IMR-90 (cell line): ENCODE results near the gene PRKN. TPM values are rescaled to one million over a fixed set of nuclear protein-coding genes. Genes with fewer than 3 reads are reported as not detected.

Experiments used
- ATAC-seq: fragments of 200-7000 bp; cut with Tn5 transposase; 2 replicates; pipeline ENCODE4 v1.9.1; 2020; ENCODE audit warnings: low read depth, mild to moderate bottlenecking, moderate library complexity
- BruUV-seq: library from RNA; stranded (reverse); fragments of 400-500 nt; replicated peaks from 2 replicates; lab custom pipeline; 2021; lab: Mats Ljungman, UMichigan
- CTCF ChIA-PET: fragments of 300-600 bp; formaldehyde crosslinking; extraction: SDS; loops from one replicate; lab custom pipeline; 2021; ENCODE audit warnings: antibody characterized with exemption; lab: Yijun Ruan, JAX
- POLR2A ChIA-PET: fragments of 300-600 bp; sonication (Branson Sonifier 250); formaldehyde crosslinking; loops from one replicate; lab custom pipeline; 2022; ENCODE audit warnings: antibody characterized with exemption; ENCODE audit not compliant: unreplicated experiment; lab: Charles Lee
- DNase-seq: peaks from one replicate; pipeline ENCODE4 v3.0.0; 2013
- H2AFZ ChIP-seq: replicated peaks from 2 replicates; pipeline ENCODE3; 2013; ENCODE audit warnings: low read length, mild to moderate bottlenecking; ENCODE audit not compliant: poor library complexity
- H2AK5ac ChIP-seq: 2 replicates; pipeline ENCODE4 v1.6.1; 2013; ENCODE audit warnings: low read depth, low read length, inconsistent platforms
- H2AK9ac ChIP-seq: replicated peaks from 2 replicates; pipeline ENCODE3; 2013; ENCODE audit warnings: mild to moderate bottlenecking, low read depth, low read length, moderate library complexity; ENCODE audit not compliant: poor library complexity
- H2BK120ac ChIP-seq: 2 replicates; pipeline ENCODE4 v1.6.1; 2013; ENCODE audit warnings: low read depth, low read length, inconsistent platforms
- H2BK15ac ChIP-seq: 3 replicates; pipeline ENCODE4 v1.6.1; 2013; ENCODE audit warnings: low read depth, low read length, inconsistent platforms
- H2BK20ac ChIP-seq: 2 replicates; pipeline ENCODE4 v1.6.1; 2013; ENCODE audit warnings: low read depth, mild to moderate bottlenecking, inconsistent platforms, low read length, moderate library complexity
- H2BK5ac ChIP-seq: 2 replicates; pipeline ENCODE4 v1.6.1; 2013; ENCODE audit warnings: mild to moderate bottlenecking, low read depth, low read length, inconsistent platforms; ENCODE audit not compliant: poor library complexity, severe bottlenecking
- H3K14ac ChIP-seq: replicated peaks from 2 replicates; pipeline ENCODE4 v1.6.1; 2013; ENCODE audit warnings: low read depth, low read length, inconsistent platforms
- H3K18ac ChIP-seq: 2 replicates; pipeline ENCODE4 v1.6.1; 2013; ENCODE audit warnings: low read depth, low read length, control low read depth
- H3K23ac ChIP-seq: 2 replicates; pipeline ENCODE4 v1.6.1; 2013; ENCODE audit warnings: low read depth, low read length, inconsistent platforms
- H3K27ac ChIP-seq: 2 replicates; pipeline ENCODE4 v1.5.1; 2013; ENCODE audit warnings: mild to moderate bottlenecking, control low read depth, low read length; ENCODE audit not compliant: insufficient read depth
- H3K27me3 ChIP-seq: 2 replicates; pipeline ENCODE4 v1.6.1; 2013; ENCODE audit warnings: low read length; ENCODE audit not compliant: control insufficient read depth, insufficient read depth
- H3K36me3 ChIP-seq: 2 replicates; pipeline ENCODE4 v1.6.1; 2013; ENCODE audit warnings: low read length, mixed read lengths; ENCODE audit not compliant: control insufficient read depth, insufficient read depth
- H3K4ac ChIP-seq: 2 replicates; pipeline ENCODE4 v1.6.1; 2013; ENCODE audit warnings: low read depth, low read length, inconsistent platforms
- H3K4me1 ChIP-seq: 2 replicates; pipeline ENCODE4 v1.6.1; 2013; ENCODE audit warnings: low read length, mixed read lengths; ENCODE audit not compliant: control insufficient read depth, insufficient read depth
- H3K4me2 ChIP-seq: 2 replicates; pipeline ENCODE4 v1.6.1; 2013; ENCODE audit warnings: low read depth, mild to moderate bottlenecking, control low read depth, low read length, moderate library complexity
- H3K4me3 ChIP-seq: 2 replicates; pipeline ENCODE4 v1.5.1; 2013; ENCODE audit warnings: low read depth, mild to moderate bottlenecking, control low read depth, low read length, moderate library complexity; ENCODE audit not compliant: insufficient read depth
- H3K56ac ChIP-seq: 2 replicates; pipeline ENCODE4 v1.6.1; 2013; ENCODE audit warnings: low read length, inconsistent platforms; ENCODE audit not compliant: insufficient read depth; ENCODE audit errors: extremely low read depth
- H3K79me1 ChIP-seq, 2 experiments: 2 replicates each; pipeline ENCODE4 v1.6.1; 2013; ENCODE audit warnings: low read length in 2 of 2, inconsistent platforms in 1 of 2, low read depth in 1 of 2
- H3K9ac ChIP-seq: 2 replicates; pipeline ENCODE4 v1.6.1; 2013; ENCODE audit warnings: low read depth, low read length, control low read depth
- H3K9me1 ChIP-seq: 2 replicates; pipeline ENCODE4 v1.6.1; 2013; ENCODE audit warnings: low read length, inconsistent platforms; ENCODE audit not compliant: insufficient read depth
- H3K9me3 ChIP-seq: 2 replicates; pipeline ENCODE4 v1.6.1; 2013; ENCODE audit warnings: low read length; ENCODE audit not compliant: control insufficient read depth, insufficient read depth
- H4K20me1 ChIP-seq: 2 replicates; pipeline ENCODE4 v1.6.1; 2013; ENCODE audit warnings: low read length, inconsistent platforms; ENCODE audit not compliant: insufficient read depth
- H4K5ac ChIP-seq: 2 replicates; pipeline ENCODE4 v1.6.1; 2013; ENCODE audit warnings: mild to moderate bottlenecking, low read depth, low read length, control low read depth
- H4K8ac ChIP-seq, 2 experiments: 2 replicates each; pipeline ENCODE4 v1.6.1; 2013; ENCODE audit warnings: low read depth in 2 of 2, low read length in 2 of 2, control low read depth in 1 of 2, inconsistent platforms in 1 of 2
- H4K91ac ChIP-seq: 2 replicates; pipeline ENCODE4 v1.6.1; 2013; ENCODE audit warnings: low read depth, low read length, inconsistent platforms; ENCODE audit not compliant: insufficient read depth
- CHD1 ChIP-seq: IDR thresholded peaks from 2 replicates; pipeline ENCODE4 v1.6.1; 2012; ENCODE audit warnings: low read depth, low read length, improper control_type of control experiment
- CTCF ChIP-seq: conservative IDR thresholded peaks from 2 replicates; pipeline ENCODE4 v1.5.1; 2012; ENCODE audit warnings: mild to moderate bottlenecking, low read depth, low read length, improper control_type of control experiment
- FOS ChIP-seq: fragments of 150-350 bp; IDR thresholded peaks from 2 replicates; pipeline ENCODE4 v1.6.1; 2016; ENCODE audit warnings: low read depth, low read length
- MAZ ChIP-seq: IDR thresholded peaks from 2 replicates; pipeline ENCODE4 v1.6.1; 2012; ENCODE audit warnings: low read depth, mild to moderate bottlenecking, low read length, improper control_type of control experiment, moderate library complexity, borderline replicate concordance
- NFE2L2 ChIP-seq: fragments of 150-350 bp; IDR thresholded peaks from 2 replicates; pipeline ENCODE4 v1.6.1; 2016; ENCODE audit warnings: low read depth, mild to moderate bottlenecking, low read length
- POLR2A ChIP-seq: IDR thresholded peaks from 2 replicates; pipeline ENCODE4 v1.6.1; 2012; ENCODE audit warnings: mild to moderate bottlenecking, low read depth, low read length
- RAD21 ChIP-seq: IDR thresholded peaks from 2 replicates; pipeline ENCODE4 v1.6.1; 2012; ENCODE audit warnings: low read length, improper control_type of control experiment
- SMC3 ChIP-seq: fragments of 150-350 bp; IDR thresholded peaks from 2 replicates; pipeline ENCODE4 v1.6.1; 2016; ENCODE audit warnings: low read depth, mild to moderate bottlenecking, antibody characterized with exemption, low read length, moderate library complexity
- USF2 ChIP-seq: fragments of 150-350 bp; IDR thresholded peaks from 2 replicates; pipeline ENCODE4 v1.6.1; 2017; ENCODE audit warnings: mild to moderate bottlenecking, antibody characterized with exemption, low read length, low read depth
- WGBS, 2 experiments: methylation state at CpG; one replicate each; pipeline versions ENCODE4 v1.1.5 to v1.1.7; 2013; ENCODE audit warnings: missing lambda C conversion rate in 2 of 2; ENCODE audit not compliant: insufficient read length in 1 of 2; ENCODE audit errors: extremely low coverage in 2 of 2; 5-methylcytosine and 5-hydroxymethylcytosine counted together
- dilution Hi-C: fragments of 300-500 bp; cut with HindIII; formaldehyde crosslinking; loops from one replicate; pipeline ENCODE4 v1.14.3; 2018; ENCODE audit warnings: low sequenced_read_pairs; ENCODE audit not compliant: unreplicated experiment
- in situ Hi-C: fragments of 300-500 bp; cut with MboI; formaldehyde crosslinking; loops from 3 replicates; pipeline ENCODE4 v1.14.3; 2019; ENCODE audit warnings: low sequenced_read_pairs, inconsistent platforms, mixed read lengths
- intact Hi-C: fragments of 100-400 bp; cut with micrococcal nuclease; formaldehyde crosslinking; loops from 2 replicates; pipeline ENCODE4 v1.10.0; 2022
- polyA plus RNA-seq, 3 experiments: library from polyadenylated mRNA; depleted of rRNA; stranded (reverse); fragments of >200 nt; gene quantifications; 2 replicates each; pipeline ENCODE4 v1.2.3, GENCODE V29; 2012; ENCODE audit warnings: low replicate concordance in 1 of 3
- total RNA-seq: library from RNA; depleted of rRNA; stranded (reverse); fragments of >200 nt; gene quantifications from 2 replicates; pipeline ENCODE4 v1.2.3, GENCODE V29; 2012

PRKN gene
- total and polyA plus RNA-seq, 2 of the 4 experiments (the other 2 are of a cell fraction) = 0.15 to 0.18 TPM

- no peak overlapping the region for H3K4me2 ChIP-seq
- H3K27me3 ChIP-seq = no peaks in the 10 kb centered on the region
- POLR2A ChIA-PET = interaction anchor here (0.6 kb wide), 1 partner anchor 325 kb away, joined by 3 read pairs; no protein-coding TSS in a partner anchor
- intact Hi-C loops (no loop called here), in situ Hi-C loops (no loop called here), dilution Hi-C loops (no loop called here)
- no peak overlapping the region for H3K9ac ChIP-seq
- no peaks in the 10 kb centered on the region for H3K9me1 ChIP-seq
- no peak overlapping the region for H3K4me3 ChIP-seq
- DNase-seq (no peak), ATAC-seq (no peak)
- no CpG with 5 or more reads among the region's 5 CpGs for WGBS, 2 experiments
- no peak overlapping the region for H2BK5ac ChIP-seq
- H3K23ac ChIP-seq = no peak overlapping the region
- H2AK9ac ChIP-seq = no peak overlapping the region
- H3K56ac ChIP-seq = no peak overlapping the region
- no peak for TF ChIP-seq CTCF
- TF ChIP-seq SMC3 = no peak
- TF ChIP-seq FOS = no peak
- no peak for TF ChIP-seq NFE2L2
- no peak for TF ChIP-seq USF2
- TF ChIP-seq MAZ = no peak
- TF ChIP-seq CHD1 = no peak
- TF ChIP-seq RAD21 = no peak
- no peak for TF ChIP-seq POLR2A
- H3K18ac ChIP-seq = no peak overlapping the region
- no peaks in the 10 kb centered on the region for H3K4me1 ChIP-seq
- H4K5ac ChIP-seq = no peak overlapping the region
- H2AFZ ChIP-seq = no peak overlapping the region
- no peak overlapping the region for H3K27ac ChIP-seq
- no peaks in the 10 kb centered on the region for H4K20me1 ChIP-seq
- no peak overlapping the region for H2BK20ac ChIP-seq
- no TSS peak for BruUV-seq
- no peaks in the 10 kb centered on the region for H3K79me1 ChIP-seq
- no peak overlapping the region for H2BK15ac ChIP-seq
- H2AK5ac ChIP-seq = no peak overlapping the region
- CTCF ChIA-PET = interaction anchor here (0.6 kb wide), 1 partner anchor 701 kb away, joined by 3 read pairs; no protein-coding TSS in a partner anchor
- H4K91ac ChIP-seq = no peak overlapping the region
- H3K4ac ChIP-seq = no peak overlapping the region
- no peak overlapping the region for H4K8ac ChIP-seq
- peaks cover 21% of the 10 kb centered on the region for H3K9me3 ChIP-seq
- H3K14ac ChIP-seq = no peak overlapping the region
- H3K36me3 ChIP-seq = no peaks in the 10 kb centered on the region
- no peak overlapping the region for H2BK120ac ChIP-seq
Measured at GRCh38 chr6:162118706-162119105, 608.9 kb downstream of the PRKN start.
